CD14-positive monocyte (primary cell): ENCODE data around the gene P2RY11. TPM values are rescaled to one million over a fixed set of nuclear protein-coding genes. Genes with fewer than 3 reads are reported as not detected.
A peak's percentile ranks its signal among the peaks of the same experiment; 100 is the strongest.

ENCODE experiments used
- DNase-seq, 3 donors: peaks; one replicate each; pipeline ENCODE4 v3.0.0-alpha.2; 2011 to 2022
- H2AFZ ChIP-seq: 2 replicates; pipeline ENCODE4 v1.6.0; 2012; ENCODE audit warnings: mild to moderate bottlenecking, low read depth, low read length, inconsistent platforms; ENCODE audit not compliant: insufficient read depth, poor library complexity, severe bottlenecking
- H3K27ac ChIP-seq, 2 donors: 1 replicate in 1 of 2; 2 replicates in 1 of 2; pipeline ENCODE4 v1.5.1; 2012 to 2013; ENCODE audit warnings: low read length in 2 of 2, control low read depth in 1 of 2, inconsistent platforms in 1 of 2, low read depth in 1 of 2, mild to moderate bottlenecking in 1 of 2
- H3K27me3 ChIP-seq, 2 donors: one replicate each; pipeline versions ENCODE4 v1.6.0 to v1.6.1; 2011 to 2013; ENCODE audit warnings: low read length in 2 of 2; ENCODE audit not compliant: control insufficient read depth in 2 of 2, insufficient read depth in 2 of 2
- H3K36me3 ChIP-seq, 2 donors: replicated peaks in 1 of 2; 1 replicate in 1 of 2; 2 replicates in 1 of 2; pipeline versions ENCODE4 v1.5.1 to v1.6.1; 2012 to 2013; ENCODE audit warnings: low read length in 2 of 2, control low read depth in 1 of 2, inconsistent platforms in 1 of 2, mild to moderate bottlenecking in 1 of 2; ENCODE audit not compliant: insufficient read depth in 2 of 2, control insufficient read depth in 1 of 2
- H3K4me1 ChIP-seq, 2 donors: 1 replicate in 1 of 2; 2 replicates in 1 of 2; pipeline versions ENCODE4 v1.5.1 to v1.6.1; 2012 to 2013; ENCODE audit warnings: low read length in 2 of 2, control low read depth in 1 of 2, inconsistent platforms in 1 of 2, mild to moderate bottlenecking in 1 of 2, moderate library complexity in 1 of 2; ENCODE audit not compliant: insufficient read depth in 2 of 2, control insufficient read depth in 1 of 2
- H3K4me2 ChIP-seq: replicated peaks from 2 replicates; pipeline ENCODE3; 2012; ENCODE audit warnings: low read length, moderate library complexity, mild to moderate bottlenecking; ENCODE audit not compliant: poor library complexity, severe bottlenecking; ENCODE audit errors: extremely low read depth
- H3K4me3 ChIP-seq, 3 experiments: fragments of 200-600 bp in 1 of 3; sonication (generic) in 1 of 3; replicated peaks in 1 of 3; 1 replicate in 2 of 3; 2 replicates in 1 of 3; pipeline ENCODE4 v1.5.1; 2011 to 2013; ENCODE audit warnings: low read length in 3 of 3, mild to moderate bottlenecking in 3 of 3, control low read depth in 2 of 3, low read depth in 2 of 3, inconsistent platforms in 1 of 3, moderate library complexity in 1 of 3
- H3K79me2 ChIP-seq: 2 replicates; pipeline ENCODE4 v1.6.0; 2012; ENCODE audit warnings: mild to moderate bottlenecking, control low read depth, inconsistent platforms, low read length, moderate library complexity; ENCODE audit not compliant: insufficient read depth
- H3K9ac ChIP-seq: 2 replicates; pipeline ENCODE4 v1.6.0; 2017; ENCODE audit warnings: low read length, mild to moderate bottlenecking; ENCODE audit not compliant: insufficient read depth, poor library complexity, severe bottlenecking
- H3K9me3 ChIP-seq, 2 donors: replicated peaks in 1 of 2; 1 replicate in 1 of 2; 2 replicates in 1 of 2; pipeline versions ENCODE4 v1.5.1 to v1.6.1; 2012 to 2013; ENCODE audit warnings: low read length in 2 of 2, control low read depth in 1 of 2; ENCODE audit not compliant: control insufficient read depth in 1 of 2, insufficient read depth in 1 of 2
- H4K20me1 ChIP-seq: 2 replicates; pipeline ENCODE4 v1.6.0; 2012; ENCODE audit warnings: mild to moderate bottlenecking, low read length, control low read depth, moderate library complexity; ENCODE audit not compliant: insufficient read depth
- H3K27ac Mint-ChIP-seq, 7 donors: one replicate each; pipeline ENCODE4 v1.8.0; 2020; ENCODE audit warnings: mild to moderate bottlenecking in 7 of 7, mixed read lengths in 7 of 7, moderate library complexity in 6 of 7, inconsistent platforms in 2 of 7
- H3K27me3 Mint-ChIP-seq, 3 donors: one replicate each; pipeline ENCODE4 v1.8.0; 2021 to 2022; ENCODE audit warnings: low read depth in 3 of 3, mild to moderate bottlenecking in 3 of 3, mixed read lengths in 3 of 3, moderate library complexity in 3 of 3, inconsistent platforms in 1 of 3
- H3K36me3 Mint-ChIP-seq, 2 donors: one replicate each; pipeline ENCODE4 v1.8.0; 2020; ENCODE audit warnings: mixed read lengths in 2 of 2, inconsistent platforms in 1 of 2, mild to moderate bottlenecking in 1 of 2
- H3K4me1 Mint-ChIP-seq: one replicate; pipeline ENCODE4 v1.8.0; 2020; ENCODE audit warnings: mild to moderate bottlenecking, mixed read lengths
- H3K4me3 Mint-ChIP-seq, 2 donors: one replicate each; pipeline ENCODE4 v1.8.0; 2020; ENCODE audit warnings: mild to moderate bottlenecking in 2 of 2, mixed read lengths in 2 of 2, moderate library complexity in 1 of 2
- H3K9me3 Mint-ChIP-seq, 7 donors: one replicate each; pipeline ENCODE4 v1.8.0; 2020 to 2022; ENCODE audit warnings: mixed read lengths in 7 of 7, mild to moderate bottlenecking in 6 of 7, moderate library complexity in 6 of 7, inconsistent platforms in 2 of 7
- WGBS: methylation state at CpG from one replicate; pipeline ENCODE4 v1.1.5; 2013; ENCODE audit warnings: missing lambda C conversion rate; ENCODE audit not compliant: insufficient coverage; 5-methylcytosine and 5-hydroxymethylcytosine counted together
- intact Hi-C, 2 donors: fragments of 100-400 bp; cut with micrococcal nuclease; formaldehyde crosslinking; loops; one replicate each; pipeline versions ENCODE4 v1.15.0 to v1.15.1; 2023
- polyA plus RNA-seq, 3 donors: library from polyadenylated mRNA; depleted of rRNA in 1 of 3; unstranded in 2 of 3; stranded (reverse) in 1 of 3; fragments of 300-500 nt in 2 of 3; fragments of >200 nt in 1 of 3; fragmentation: Illumina TruSeq in 2 of 3; gene quantifications; 1 replicate in 2 of 3; 2 replicates in 1 of 3; pipeline ENCODE4 v1.2.3, GENCODE V29; 2012 to 2021
- TF ChIP-seq, protein P1 (sequence below): fragments of 200-600 bp; IDR thresholded peaks from one replicate; pipeline ENCODE4 v1.8.0; 2022; ENCODE audit warnings: antibody characterized with exemption, mild to moderate bottlenecking

P2RY11 gene
- polyA plus RNA-seq, 3 donors = 0.50 to 10.0 (median 0.69) TPM

- intact Hi-C loops = no loop called here
- H3K9me3 ChIP-seq = no peaks in the 10 kb centered on the region
- TF ChIP-seq, protein P1, sequence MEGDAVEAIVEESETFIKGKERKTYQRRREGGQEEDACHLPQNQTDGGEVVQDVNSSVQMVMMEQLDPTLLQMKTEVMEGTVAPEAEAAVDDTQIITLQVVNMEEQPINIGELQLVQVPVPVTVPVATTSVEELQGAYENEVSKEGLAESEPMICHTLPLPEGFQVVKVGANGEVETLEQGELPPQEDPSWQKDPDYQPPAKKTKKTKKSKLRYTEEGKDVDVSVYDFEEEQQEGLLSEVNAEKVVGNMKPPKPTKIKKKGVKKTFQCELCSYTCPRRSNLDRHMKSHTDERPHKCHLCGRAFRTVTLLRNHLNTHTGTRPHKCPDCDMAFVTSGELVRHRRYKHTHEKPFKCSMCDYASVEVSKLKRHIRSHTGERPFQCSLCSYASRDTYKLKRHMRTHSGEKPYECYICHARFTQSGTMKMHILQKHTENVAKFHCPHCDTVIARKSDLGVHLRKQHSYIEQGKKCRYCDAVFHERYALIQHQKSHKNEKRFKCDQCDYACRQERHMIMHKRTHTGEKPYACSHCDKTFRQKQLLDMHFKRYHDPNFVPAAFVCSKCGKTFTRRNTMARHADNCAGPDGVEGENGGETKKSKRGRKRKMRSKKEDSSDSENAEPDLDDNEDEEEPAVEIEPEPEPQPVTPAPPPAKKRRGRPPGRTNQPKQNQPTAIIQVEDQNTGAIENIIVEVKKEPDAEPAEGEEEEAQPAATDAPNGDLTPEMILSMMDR = no peak
- DNase-seq = no peak
- H3K79me2 ChIP-seq = peaks cover 33% of the 10 kb centered on the region
- 88% methylated on average over 32 of the region's 35 CpGs for WGBS
- Mint-ChIP-seq H3K27ac (peak overlapping the region in 4 of 7 donors; percentile 54 to 77 (median 64)), H3K27me3 (no peaks in the 10 kb centered on the region), H3K4me1 (peaks cover 37% of the 10 kb centered on the region), H3K36me3 (peaks cover 33 to 51% of the 10 kb centered on the region in 2 donors), H3K4me3 (no peak overlapping the region), H3K9me3 (no peaks in the 10 kb centered on the region)
- H3K27me3 ChIP-seq = no peaks in the 10 kb centered on the region
- H3K4me3 ChIP-seq = no peak overlapping the region
- H2AFZ ChIP-seq = no peak overlapping the region
- no peak overlapping the region for H3K27ac ChIP-seq
- H4K20me1 ChIP-seq = peaks cover 54% of the 10 kb centered on the region
- peaks cover 35 to 42% of the 10 kb centered on the region in 2 donors for H3K4me1 ChIP-seq
- no peak overlapping the region for H3K4me2 ChIP-seq
- no peak overlapping the region for H3K9ac ChIP-seq
- peaks cover 39% of the 10 kb centered on the region in 2 donors for H3K36me3 ChIP-seq
Observed at GRCh38 chr19:10116085-10116865, 4.8 kb downstream of the P2RY11 start.

GRCh38 chr19:10116866-10117616 lies 5.5 kb downstream of the P2RY11 start:
- Mint-ChIP-seq H3K27ac (peak overlapping the region in 1 of 7 donors; percentile 20), H3K27me3 (no peaks in the 10 kb centered on the region), H3K9me3 (no peaks in the 10 kb centered on the region), H3K4me3 (peak overlapping the region in 1 of 2 donors; percentile 24), H3K36me3 (peaks cover 33 to 50% of the 10 kb centered on the region in 2 donors), H3K4me1 (peaks cover 33% of the 10 kb centered on the region)
- H3K9me3 ChIP-seq = no peaks in the 10 kb centered on the region
- no peak overlapping the region for H3K4me2 ChIP-seq
- H3K27me3 ChIP-seq = no peaks in the 10 kb centered on the region
- no peak overlapping the region for H3K27ac ChIP-seq
- H3K79me2 ChIP-seq = peaks cover 33% of the 10 kb centered on the region
- peaks cover 38% of the 10 kb centered on the region in 2 donors for H3K36me3 ChIP-seq
- H3K4me1 ChIP-seq = peaks cover 28 to 37% of the 10 kb centered on the region in 2 donors
- DNase-seq = no peak
- TF ChIP-seq, protein P1 = no peak
- intact Hi-C loops = no loop called here
- H2AFZ ChIP-seq = no peak overlapping the region
- 95% methylated on average over 14 of the region's 21 CpGs for WGBS
- no peak overlapping the region for H3K4me3 ChIP-seq
- H4K20me1 ChIP-seq = peaks cover 54% of the 10 kb centered on the region
- no peak overlapping the region for H3K9ac ChIP-seq
